ENCODE results near the gene PMCH. TPM values are rescaled to one million over a fixed set of nuclear protein-coding genes. Genes with fewer than 3 reads are reported as not detected.
A peak's percentile ranks its signal among the peaks of the same experiment; 100 is the strongest.

PMCH gene
- total and polyA plus RNA-seq, 2 donors (not counting 3 experiments of a cell fraction or from before 2014, with no cell fraction given) = 0.19 to 1.1 TPM

GRCh38 chr12:102182635-102183034 is 15.0 kb downstream of the PMCH start:
- ChIA-PET POLR2A (no interaction called here), CTCF (interaction anchor here (0.6 to 1.4 kb wide), 2 partner anchors 9 to 13 kb away, joined by 3 read pairs; no protein-coding TSS in a partner anchor)
- no peak overlapping the region for H2AFZ ChIP-seq (ENCODE audit: low read depth, low read length)
- H3K27ac ChIP-seq (ENCODE audit: insufficient read depth, low read depth, low read length) = peak overlapping the region; percentile 61
- peak overlapping the region; percentile 88 for H3K4me2 ChIP-seq (ENCODE audit: insufficient read depth, low read length)
- FAIRE-seq = peak; percentile 78
- BruUV-seq (replicated peaks) = no TSS peak
- peak; percentile 91 for DNase-seq (ENCODE audit: low read depth, low spot score)
- peaks cover 2% of the 10 kb centered on the region for H3K9me1 ChIP-seq (replicated peaks; ENCODE audit: control insufficient read depth, extremely low read depth, insufficient read depth, low read length)
- H3K36me3 ChIP-seq (ENCODE audit: control insufficient read depth in 2 of 2, extremely low read depth in 1 of 2, insufficient read depth in 2 of 2, low read length in 2 of 2) = no peaks in the 10 kb centered on the region
- dilution Hi-C loops (cut with MboI; ENCODE audit: extremely low pct_ligation_motif_present, low sequenced_read_pairs) (no loop called here), intact Hi-C loops (cut with micrococcal nuclease) (loop anchor here (1.0 to 10.0 kb wide), 3 partner anchors 8 to 308 kb away; partner anchors contain the start of genes DRAM1 and PMCH)
- no peaks in the 10 kb centered on the region for H3K9me3 ChIP-seq (replicated peaks; ENCODE audit: control insufficient read depth, insufficient read depth, low read length)
- H3K9ac ChIP-seq (replicated peaks; ENCODE audit: extremely low read depth, insufficient read depth, low read length) = peak overlapping the region; percentile 27
- no peaks in the 10 kb centered on the region for H4K20me1 ChIP-seq (replicated peaks; ENCODE audit: control insufficient read depth, extremely low read depth, insufficient read depth, low read length)
- peak; percentile 75 for TF ChIP-seq JUN (IDR thresholded peaks at IDR 0.05; ENCODE audit: borderline replicate concordance, insufficient read depth, insufficient read length, low read depth)
- peak; percentile 54 for TF ChIP-seq FOS (IDR thresholded peaks at IDR 0.05; ENCODE audit: borderline replicate concordance, insufficient read depth, low read length)
- peak; percentile 80 for TF ChIP-seq GATA2 (IDR thresholded peaks at IDR 0.05; ENCODE audit: insufficient read depth, insufficient read length, low read depth, low read length)
- peak; percentile 25 for TF ChIP-seq POLR2A (IDR thresholded peaks at IDR 0.05; ENCODE audit: low read depth, low read length)
- no peak for TF ChIP-seq POLR2AphosphoS5 (IDR thresholded peaks at IDR 0.05; ENCODE audit: insufficient read depth, low read depth, low read length)
- no peaks in the 10 kb centered on the region for H3K79me2 ChIP-seq (ENCODE audit: control insufficient read depth, insufficient read depth, low read length)
- peaks cover 19% of the 10 kb centered on the region for H3K4me1 ChIP-seq (ENCODE audit: control insufficient read depth, extremely low read depth, insufficient read depth, low read length)
- no peaks in the 10 kb centered on the region for H3K27me3 ChIP-seq (ENCODE audit: control insufficient read depth in 2 of 2, insufficient read depth in 2 of 2, low read length in 2 of 2)
- H3K4me3 ChIP-seq (replicated peaks in 1 of 3; ENCODE audit: insufficient read depth in 1 of 3, low read depth in 1 of 3, low read length in 3 of 3) = no peak overlapping the region

- no peak overlapping the region for H2AFZ ChIP-seq (ENCODE audit: low read depth, low read length)
- peaks cover 27% of the 10 kb centered on the region for H3K4me1 ChIP-seq (ENCODE audit: control insufficient read depth, extremely low read depth, insufficient read depth, low read length)
- TF ChIP-seq CTCF (IDR thresholded peaks at IDR 0.05; ENCODE audit: extremely low read depth in 1 of 2, insufficient read depth in 1 of 2, low read depth in 1 of 2, low read length in 2 of 2) = no peak
- TF ChIP-seq POLR2AphosphoS5 (IDR thresholded peaks at IDR 0.05; ENCODE audit: insufficient read depth, low read depth, low read length) = no peak
- no peak for TF ChIP-seq FOS (IDR thresholded peaks at IDR 0.05; ENCODE audit: borderline replicate concordance, insufficient read depth, low read length)
- TF ChIP-seq MAX (IDR thresholded peaks at IDR 0.05; ENCODE audit: insufficient read depth, insufficient read length) = no peak
- no peak for TF ChIP-seq GATA2 (IDR thresholded peaks at IDR 0.05; ENCODE audit: insufficient read depth, insufficient read length, low read depth, low read length)
- TF ChIP-seq EZH2 (IDR thresholded peaks at IDR 0.05; ENCODE audit: borderline replicate concordance, low read depth, low read length, severe bottlenecking) = no peak
- TF ChIP-seq POLR2A (IDR thresholded peaks at IDR 0.05; ENCODE audit: low read depth, low read length) = no peak
- no peak for TF ChIP-seq MYC (IDR thresholded peaks at IDR 0.05; ENCODE audit: low read depth, low read length)
- TF ChIP-seq JUN (IDR thresholded peaks at IDR 0.05; ENCODE audit: borderline replicate concordance, insufficient read depth, insufficient read length, low read depth) = no peak
- DNase-seq (ENCODE audit: low read depth, low spot score) (peak; percentile 57), FAIRE-seq (no peak)
- intact Hi-C loops (cut with micrococcal nuclease) (loop anchor here (1.0 kb wide), 1 partner anchor 8 kb away; no protein-coding TSS in a partner anchor), dilution Hi-C loops (cut with MboI; ENCODE audit: extremely low pct_ligation_motif_present, low sequenced_read_pairs) (no loop called here)
- no peak overlapping the region for H3K9ac ChIP-seq (replicated peaks; ENCODE audit: extremely low read depth, insufficient read depth, low read length)
- H3K4me2 ChIP-seq (ENCODE audit: insufficient read depth, low read length) = peak overlapping the region; percentile 31
- H3K36me3 ChIP-seq (ENCODE audit: control insufficient read depth in 2 of 2, extremely low read depth in 1 of 2, insufficient read depth in 2 of 2, low read length in 2 of 2) = no peaks in the 10 kb centered on the region
- H3K27ac ChIP-seq (ENCODE audit: insufficient read depth, low read depth, low read length) = peak overlapping the region; percentile 77
- H3K9me3 ChIP-seq (replicated peaks; ENCODE audit: control insufficient read depth, insufficient read depth, low read length) = no peaks in the 10 kb centered on the region
- H3K9me1 ChIP-seq (replicated peaks; ENCODE audit: control insufficient read depth, extremely low read depth, insufficient read depth, low read length) = no peaks in the 10 kb centered on the region
- no peaks in the 10 kb centered on the region for H3K27me3 ChIP-seq (ENCODE audit: control insufficient read depth in 2 of 2, insufficient read depth in 2 of 2, low read length in 2 of 2)
- CTCF ChIA-PET = interaction anchor here (0.7 to 2.9 kb wide), 2 partner anchors 21 to 309 kb away, joined by 3 to 13 read pairs; no protein-coding TSS in a partner anchor
- POLR2A ChIA-PET = no interaction called here
- no TSS peak for BruUV-seq (replicated peaks)
- H3K4me3 ChIP-seq (replicated peaks in 1 of 3; ENCODE audit: insufficient read depth in 1 of 3, low read depth in 1 of 3, low read length in 3 of 3) = no peak overlapping the region
- H4K20me1 ChIP-seq (replicated peaks; ENCODE audit: control insufficient read depth, extremely low read depth, insufficient read depth, low read length) = no peaks in the 10 kb centered on the region
- no peaks in the 10 kb centered on the region for H3K79me2 ChIP-seq (ENCODE audit: control insufficient read depth, insufficient read depth, low read length)
Measured at GRCh38 chr12:102174761-102175160, 22.9 kb downstream of the PMCH start.
